Stromal cell of bone marrow (primary cell): ENCODE data around the gene ZNF672.

Source experiments
- DNase-seq: peaks from one replicate; pipeline ENCODE4 v3.0.0-alpha.2; 2012; ENCODE audit warnings: low read depth

The ZNF672 gene

GRCh38 chr1:248837045-248837780, 811 bp upstream of the ZNF672 start:
- DNase-seq = no peak

GRCh38 chr1:248838357-248839167, 538 bp downstream of the ZNF672 start:
- DNase-seq = peak; percentile 68

GRCh38 chr1:248839168-248839555, 1.1 kb downstream of the ZNF672 start:
- no peak for DNase-seq

- DNase-seq = peak; percentile 58
Measured at GRCh38 chr1:248840946-248841345, 2.9 kb downstream of the ZNF672 start.

GRCh38 chr1:248841702-248842395, 3.8 kb downstream of the ZNF672 start:
- peak; percentile 62 for DNase-seq

GRCh38 chr1:248842781-248843331, 4.8 kb downstream of the ZNF672 start:
- no peak for DNase-seq

GRCh38 chr1:248843687-248844086, 5.7 kb downstream of the ZNF672 start:
- no peak for DNase-seq

GRCh38 chr1:248844526-248844925, 6.5 kb downstream of the ZNF672 start:
- DNase-seq = no peak

- DNase-seq = no peak
Measured at GRCh38 chr1:248847181-248847955, 9.3 kb downstream of the ZNF672 start.

GRCh38 chr1:248847956-248848561, 10.0 kb downstream of the ZNF672 start:
- DNase-seq = no peak

- DNase-seq = no peak
Measured at GRCh38 chr1:248848602-248849001, 10.6 kb downstream of the ZNF672 start.

GRCh38 chr1:248849152-248849551, 11.1 kb downstream of the ZNF672 start:
- DNase-seq = no peak

GRCh38 chr1:248849637-248850036, 11.6 kb downstream of the ZNF672 start:
- DNase-seq = no peak

- no peak for DNase-seq
Measured at GRCh38 chr1:248850124-248850523, 12.1 kb downstream of the ZNF672 start.

- DNase-seq = no peak
Measured at GRCh38 chr1:248850536-248851251, 12.7 kb downstream of the ZNF672 start.

GRCh38 chr1:248851390-248851789, 13.4 kb downstream of the ZNF672 start:
- no peak for DNase-seq

- peak; percentile 73 for DNase-seq
Measured at GRCh38 chr1:248852481-248853405, 14.7 kb downstream of the ZNF672 start.

GRCh38 chr1:248853663-248854375, 15.8 kb downstream of the ZNF672 start:
- DNase-seq = no peak

- DNase-seq = no peak
Measured at GRCh38 chr1:248855580-248855979, 17.6 kb downstream of the ZNF672 start.
